COLO829 (cell line): Measurements from ENCODE around the gene CCL13.

Source experiments
- DNase-seq: peaks from one replicate; pipeline ENCODE4 v3.0.0; 2012; ENCODE audit warnings: low spot score

CCL13 gene

GRCh38 chr17:34384822-34385605 lies 28.7 kb downstream of the CCL13 start:
- DNase-seq = no peak

DNA sequence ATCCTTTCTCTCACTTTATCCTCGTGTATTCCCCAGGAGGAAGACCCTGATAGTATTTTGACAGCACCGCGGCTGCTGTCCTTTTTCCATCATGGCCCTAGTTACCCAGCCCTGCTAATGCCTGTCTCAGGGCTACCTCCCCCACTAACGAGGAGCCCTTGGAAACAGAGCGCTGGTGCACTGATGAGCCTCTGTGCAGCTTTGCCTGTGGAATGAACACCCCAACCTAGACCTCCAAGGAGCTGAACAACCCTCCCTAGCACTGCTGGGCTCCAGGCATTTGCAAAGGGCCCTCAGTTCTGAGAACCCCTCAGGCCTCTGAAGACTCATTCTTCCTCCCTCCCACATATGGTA lies 30.0 kb downstream of the CCL13 start:
- no peak for DNase-seq

DNA sequence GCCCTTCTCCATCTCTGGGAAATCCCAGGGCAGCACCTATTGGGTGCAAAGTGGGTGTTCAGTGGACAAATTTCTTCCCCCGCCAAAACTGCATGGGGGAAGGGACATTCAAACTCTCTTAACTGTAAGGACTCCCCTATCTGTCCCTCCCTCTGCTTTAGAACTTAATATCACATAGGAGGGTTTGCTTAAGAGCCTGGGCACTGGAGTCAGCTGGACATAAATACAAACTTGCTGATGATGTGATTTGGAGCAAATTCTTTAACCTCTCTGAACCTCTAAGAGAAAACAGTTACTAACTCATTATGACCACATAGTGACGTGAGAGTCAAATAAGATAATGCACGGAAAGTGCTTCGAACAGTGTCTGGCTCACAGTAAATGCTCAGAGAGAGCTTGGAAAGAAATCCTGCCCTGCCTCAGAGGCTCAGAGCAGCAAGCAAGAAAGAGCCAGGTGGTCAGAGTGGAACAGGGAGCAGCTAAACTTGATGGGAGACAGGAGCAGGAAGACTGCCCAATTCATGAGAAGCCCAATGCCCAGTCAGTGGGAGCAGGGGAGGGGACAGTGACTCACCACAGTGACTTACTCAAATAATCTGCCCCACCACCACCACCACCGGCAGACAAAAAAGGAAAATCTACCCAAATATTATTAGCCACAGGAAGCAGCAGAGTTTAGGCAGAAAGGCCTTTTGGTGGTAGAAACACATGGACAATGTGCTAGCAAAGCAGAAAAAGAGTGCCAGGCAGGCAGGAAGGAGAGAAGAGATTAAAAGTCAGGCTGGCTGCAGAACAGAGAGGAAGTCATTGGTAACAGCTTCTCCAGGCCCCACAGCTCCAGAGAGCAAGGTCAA lies 30.6 kb downstream of the CCL13 start:
- no peak for DNase-seq

GRCh38 chr17:34387566-34387965 lies 31.3 kb downstream of the CCL13 start:
- no peak for DNase-seq

- DNase-seq = no peak
Measured at GRCh38 chr17:34389126-34389750, 33.0 kb downstream of the CCL13 start.

DNA sequence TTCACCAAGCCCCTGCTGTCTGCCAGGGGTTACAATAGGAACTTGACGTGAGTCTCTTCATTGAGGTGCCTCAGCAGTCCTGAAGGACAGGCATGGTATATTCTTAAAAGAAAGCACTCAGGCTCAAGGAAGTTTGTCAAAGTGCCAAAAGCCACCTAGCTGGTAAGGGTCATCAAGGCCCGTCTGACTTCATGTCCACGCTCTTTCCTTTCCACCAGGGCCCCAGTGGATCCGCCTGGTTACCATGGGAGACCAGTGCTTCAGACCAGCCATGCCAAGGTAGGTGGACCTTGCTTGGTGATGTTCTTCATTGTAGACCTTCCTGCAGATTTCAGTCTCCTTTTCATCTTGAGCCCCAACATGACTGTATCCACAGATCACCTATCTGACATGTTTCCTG lies 34.4 kb downstream of the CCL13 start:
- no peak for DNase-seq

- no peak for DNase-seq
Measured at GRCh38 chr17:34391241-34391640, 35.0 kb downstream of the CCL13 start.

DNA sequence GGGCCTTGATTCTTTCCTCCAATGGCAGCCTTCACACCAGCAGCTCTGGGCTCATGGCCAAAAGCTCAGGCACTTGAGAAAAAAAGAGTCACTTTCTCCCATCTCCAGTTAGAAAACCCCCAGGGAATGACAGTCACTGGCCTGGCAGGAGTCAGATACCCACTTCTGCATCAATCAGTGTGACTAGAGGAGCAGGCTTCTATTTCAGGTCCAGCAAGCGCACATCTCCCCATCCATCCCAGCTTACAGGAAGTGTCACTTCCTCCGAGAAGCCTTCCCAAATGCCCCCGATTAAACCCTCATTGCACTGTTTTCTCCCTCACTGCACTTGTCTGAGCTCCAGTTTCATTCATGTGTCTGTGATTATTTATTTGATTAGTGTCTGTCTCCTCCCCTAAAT lies 37.1 kb downstream of the CCL13 start:
- DNase-seq = no peak

- no peak for DNase-seq
Measured at GRCh38 chr17:34397265-34397664, 41.0 kb downstream of the CCL13 start.

DNA sequence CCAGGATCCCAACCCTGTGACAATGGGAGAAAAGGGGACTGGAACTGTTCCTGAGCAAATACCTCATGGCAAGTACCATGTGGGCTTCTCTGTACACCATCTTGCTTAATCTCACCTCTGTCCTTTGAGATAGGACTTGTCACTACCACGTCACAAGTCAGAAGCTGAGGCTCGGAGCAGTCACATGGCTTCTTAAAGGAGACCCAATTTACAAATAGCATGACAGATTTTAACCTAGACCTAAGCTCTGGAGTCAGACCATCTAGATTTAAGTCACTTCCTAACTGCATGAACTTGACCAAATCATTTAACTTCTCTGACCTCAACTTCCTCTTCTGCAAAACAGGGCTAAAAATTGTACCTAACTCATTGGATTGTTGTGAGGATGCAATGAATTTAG lies 42.7 kb downstream of the CCL13 start:
- no peak for DNase-seq

GRCh38 chr17:34399725-34400124 lies 43.4 kb downstream of the CCL13 start:
- DNase-seq = no peak

DNA sequence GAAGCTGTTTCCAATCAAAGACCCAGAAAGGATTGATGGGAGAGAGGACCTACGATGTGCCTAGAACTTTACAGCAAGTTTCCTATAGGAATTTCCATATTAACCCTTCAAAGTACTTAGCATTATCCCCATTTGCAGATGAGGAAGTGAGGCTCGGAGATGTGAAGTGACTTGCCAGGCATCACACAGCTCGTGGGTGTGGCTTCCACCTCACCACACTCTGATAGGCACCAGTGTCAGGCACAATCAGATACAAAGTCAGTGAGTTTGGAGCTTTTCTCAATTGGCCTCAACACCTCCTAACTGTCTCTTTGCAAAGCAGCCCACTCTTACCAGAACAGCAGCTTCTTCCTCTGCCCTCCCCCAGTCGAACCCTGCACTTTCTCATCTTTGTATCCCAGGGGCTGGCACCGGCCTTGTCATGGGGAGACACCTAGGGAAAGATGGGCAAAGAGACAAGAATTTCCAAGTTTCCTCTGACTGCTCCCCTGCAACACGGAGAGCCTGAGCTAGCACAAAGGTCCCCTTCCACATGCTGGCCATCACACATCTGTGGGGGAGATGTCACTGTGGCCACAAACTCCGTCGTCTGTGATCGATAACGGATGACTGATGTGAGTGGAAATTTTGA lies 44.1 kb downstream of the CCL13 start:
- no peak for DNase-seq

DNA sequence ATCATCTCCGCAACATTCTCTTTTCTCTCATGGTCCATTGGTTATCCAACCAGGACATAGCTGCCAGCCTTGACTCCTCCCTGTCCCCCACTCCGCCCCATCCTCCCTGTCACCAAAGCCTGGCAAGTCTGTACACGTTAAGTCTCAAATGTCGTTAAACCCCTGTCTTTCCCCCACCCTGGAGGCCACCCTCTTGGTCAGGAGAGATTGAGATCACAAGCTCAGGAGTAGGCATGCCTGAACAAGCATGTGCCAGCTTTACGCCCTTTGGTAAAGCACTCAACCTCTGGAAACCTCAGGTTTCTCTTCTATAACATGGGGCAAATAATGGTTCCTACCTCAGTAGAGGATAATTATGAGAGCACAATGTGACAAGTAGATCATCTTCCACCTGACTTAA lies 44.9 kb downstream of the CCL13 start:
- no peak for DNase-seq

- DNase-seq = no peak
Measured at GRCh38 chr17:34403006-34403405, 46.7 kb downstream of the CCL13 start.

DNA sequence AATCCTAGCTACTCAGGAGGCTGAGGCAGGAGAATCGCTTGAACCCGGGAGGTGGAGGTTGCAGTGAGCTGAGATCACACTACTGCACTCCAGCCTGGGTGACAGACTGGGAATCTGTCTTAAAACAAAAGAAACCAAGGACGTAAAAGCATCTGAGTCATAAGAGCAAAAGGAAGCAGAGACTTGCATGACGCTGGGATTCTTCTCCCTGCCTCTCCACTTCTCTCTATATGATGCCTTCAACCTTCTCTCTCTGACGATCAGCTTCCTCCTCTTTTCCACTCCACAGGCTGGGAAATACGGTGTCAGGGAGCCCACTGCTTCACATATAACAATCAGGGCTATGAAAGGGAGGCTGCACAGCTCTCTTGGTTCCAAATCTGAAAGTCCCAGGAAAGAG lies 49.9 kb downstream of the CCL13 start:
- no peak for DNase-seq
